ENCODE data around the gene TBC1D32.

Gene TBC1D32

GRCh38 chr6:121135425-121135824, 198.9 kb downstream of the TBC1D32 start:
- no peaks in the 10 kb centered on the region for H3K27me3 Mint-ChIP-seq (ENCODE audit: low read depth)
- H3K36me3 Mint-ChIP-seq (ENCODE audit: low read depth), result no peaks in the 10 kb centered on the region
- no peaks in the 10 kb centered on the region for H3K4me1 Mint-ChIP-seq
- no peak for TF ChIP-seq CTCF (IDR thresholded peaks at IDR 0.05; ENCODE audit: unreplicated experiment in 3 of 3)
- no peak overlapping the region for H3K4me3 Mint-ChIP-seq
- no peak overlapping the region for H3K27ac Mint-ChIP-seq
- H3K9me3 Mint-ChIP-seq, result no peaks in the 10 kb centered on the region

GRCh38 chr6:121134922-121135321, 199.4 kb downstream of the TBC1D32 start:
- H3K4me1 Mint-ChIP-seq, result no peaks in the 10 kb centered on the region
- no peaks in the 10 kb centered on the region for H3K36me3 Mint-ChIP-seq (ENCODE audit: low read depth)
- TF ChIP-seq CTCF (IDR thresholded peaks at IDR 0.05; ENCODE audit: unreplicated experiment in 3 of 3), result no peak
- no peaks in the 10 kb centered on the region for H3K9me3 Mint-ChIP-seq
- no peaks in the 10 kb centered on the region for H3K27me3 Mint-ChIP-seq (ENCODE audit: low read depth)
- no peak overlapping the region for H3K27ac Mint-ChIP-seq
- H3K4me3 Mint-ChIP-seq, result no peak overlapping the region

GRCh38 chr6:121124600-121124999, 209.7 kb downstream of the TBC1D32 start:
- Mint-ChIP-seq H3K27me3 (ENCODE audit: low read depth) (no peaks in the 10 kb centered on the region), H3K36me3 (ENCODE audit: low read depth) (no peaks in the 10 kb centered on the region), H3K4me3 (no peak overlapping the region), H3K27ac (no peak overlapping the region), H3K4me1 (no peaks in the 10 kb centered on the region), H3K9me3 (peaks cover 18% of the 10 kb centered on the region)
- no peak for TF ChIP-seq CTCF (IDR thresholded peaks at IDR 0.05; ENCODE audit: unreplicated experiment in 3 of 3)

GRCh38 chr6:121112356-121112755, 221.9 kb downstream of the TBC1D32 start:
- H3K36me3 Mint-ChIP-seq (ENCODE audit: low read depth), result no peaks in the 10 kb centered on the region
- H3K27me3 Mint-ChIP-seq (ENCODE audit: low read depth), result no peaks in the 10 kb centered on the region
- H3K4me3 Mint-ChIP-seq, result no peak overlapping the region
- no peaks in the 10 kb centered on the region for H3K9me3 Mint-ChIP-seq
- TF ChIP-seq CTCF (IDR thresholded peaks at IDR 0.05; ENCODE audit: unreplicated experiment in 3 of 3), result no peak
- H3K4me1 Mint-ChIP-seq, result no peaks in the 10 kb centered on the region
- no peak overlapping the region for H3K27ac Mint-ChIP-seq

GRCh38 chr6:121110733-121111132, 223.5 kb downstream of the TBC1D32 start:
- no peaks in the 10 kb centered on the region for H3K27me3 Mint-ChIP-seq (ENCODE audit: low read depth)
- no peak overlapping the region for H3K4me3 Mint-ChIP-seq
- TF ChIP-seq CTCF (IDR thresholded peaks at IDR 0.05; ENCODE audit: unreplicated experiment in 3 of 3), result no peak
- H3K36me3 Mint-ChIP-seq (ENCODE audit: low read depth), result no peaks in the 10 kb centered on the region
- no peak overlapping the region for H3K27ac Mint-ChIP-seq
- no peaks in the 10 kb centered on the region for H3K4me1 Mint-ChIP-seq
- H3K9me3 Mint-ChIP-seq, result no peaks in the 10 kb centered on the region

- TF ChIP-seq CTCF (IDR thresholded peaks at IDR 0.05; ENCODE audit: unreplicated experiment in 3 of 3), result no peak
- H3K9me3 Mint-ChIP-seq, result peaks cover 4% of the 10 kb centered on the region
- peaks cover 10% of the 10 kb centered on the region for H3K36me3 Mint-ChIP-seq (ENCODE audit: low read depth)
- H3K27me3 Mint-ChIP-seq (ENCODE audit: low read depth), result no peaks in the 10 kb centered on the region
- H3K4me1 Mint-ChIP-seq, result no peaks in the 10 kb centered on the region
- H3K27ac Mint-ChIP-seq, result no peak overlapping the region
- H3K4me3 Mint-ChIP-seq, result no peak overlapping the region
Observed at GRCh38 chr6:121106962-121107361, 227.3 kb downstream of the TBC1D32 start.

All from nephron (organoid).